WTC11 (cell line): Measurements from ENCODE around the gene MLLT1. TPM values are rescaled to one million over a fixed set of nuclear protein-coding genes. Genes with fewer than 3 reads are reported as not detected.

Source experiments
- ATAC-seq: fragments of 200-7000 bp; cut with Tn5 transposase; 2 replicates; pipeline ENCODE4 v1.10.0; 2021; ENCODE audit warnings: mild to moderate bottlenecking, moderate library complexity
- CTCF ChIA-PET: fragments of 300-600 bp; sonication (Branson Sonifier 250); formaldehyde crosslinking; loops from one replicate; lab custom pipeline; 2021; ENCODE audit warnings: antibody characterized with exemption; lab: Charles Lee
- POLR2A ChIA-PET: fragments of 350-600 bp; sonication (Branson Sonifier 250); formaldehyde crosslinking; loops from one replicate; lab custom pipeline; 2021; ENCODE audit warnings: antibody characterized with exemption; lab: Charles Lee
- DNase-seq: peaks from one replicate; pipeline ENCODE4 v3.0.0; 2021; ENCODE audit warnings: low spot score
- H3K27ac Mint-ChIP-seq: 2 replicates; pipeline ENCODE4 v1.8.0; 2021; ENCODE audit warnings: mixed read lengths
- H3K27me3 Mint-ChIP-seq: 2 replicates; pipeline ENCODE4 v1.8.0; 2021; ENCODE audit warnings: low read depth, mild to moderate bottlenecking, moderate library complexity, mixed read lengths
- H3K36me3 Mint-ChIP-seq: 2 replicates; pipeline ENCODE4 v1.8.0; 2021; ENCODE audit warnings: mixed read lengths
- H3K4me1 Mint-ChIP-seq: 2 replicates; pipeline ENCODE4 v1.8.0; 2022; ENCODE audit warnings: mixed read lengths
- H3K4me3 Mint-ChIP-seq: 2 replicates; pipeline ENCODE4 v1.8.0; 2021; ENCODE audit warnings: mild to moderate bottlenecking, moderate library complexity, mixed read lengths
- H3K9me3 Mint-ChIP-seq: 2 replicates; pipeline ENCODE4 v1.8.0; 2021; ENCODE audit warnings: mixed read lengths
- E2F1 ChIP-seq: sonication (generic); formaldehyde crosslinking; IDR thresholded peaks from 2 replicates; pipeline ENCODE4 v1.8.0; 2022; ENCODE audit warnings: mild to moderate bottlenecking, missing genetic modification reagents
- ERG ChIP-seq: fragments of 250-450 bp; sonication (Bioruptor Pico); IDR thresholded peaks from 2 replicates; pipeline ENCODE4 v1.8.0; 2021; ENCODE audit warnings: mild to moderate bottlenecking
- FOXP1 ChIP-seq: sonication (generic); formaldehyde crosslinking; IDR thresholded peaks from 2 replicates; pipeline ENCODE4 v1.8.0; 2022; ENCODE audit warnings: missing genetic modification reagents, mild to moderate bottlenecking, moderate library complexity, borderline replicate concordance
- MLX ChIP-seq: sonication (generic); formaldehyde crosslinking; IDR thresholded peaks from 2 replicates; pipeline ENCODE4 v1.8.1; 2023; ENCODE audit warnings: mild to moderate bottlenecking, missing genetic modification reagents, moderate library complexity
- NFATC4 ChIP-seq: fragments of 250-450 bp; sonication (Bioruptor Pico); IDR thresholded peaks from 2 replicates; pipeline ENCODE4 v1.9.0; 2021; ENCODE audit warnings: mild to moderate bottlenecking
- NFYB ChIP-seq: sonication (generic); formaldehyde crosslinking; conservative IDR thresholded peaks from 2 replicates; pipeline ENCODE4 v1.8.0; 2022; ENCODE audit warnings: low read depth, missing genetic modification reagents
- NR1H2 ChIP-seq: sonication (generic); formaldehyde crosslinking; IDR thresholded peaks from 2 replicates; pipeline ENCODE4 v1.9.0; 2021; ENCODE audit warnings: mild to moderate bottlenecking, moderate library complexity, missing genetic modification reagents
- PRRX2 ChIP-seq: fragments of 250-450 bp; sonication (Bioruptor Pico); IDR thresholded peaks from 2 replicates; pipeline ENCODE4 v1.8.0; 2021; ENCODE audit warnings: mild to moderate bottlenecking
- RORB ChIP-seq: fragments of 250-450 bp; sonication (Bioruptor Pico); IDR thresholded peaks from 2 replicates; pipeline ENCODE4 v1.9.0; 2021; ENCODE audit warnings: mild to moderate bottlenecking
- STAT6 ChIP-seq: sonication (generic); formaldehyde crosslinking; conservative IDR thresholded peaks from 2 replicates; pipeline ENCODE4 v1.8.1; 2023; ENCODE audit warnings: mild to moderate bottlenecking, low read depth, missing genetic modification reagents, moderate library complexity
- TP53 ChIP-seq: sonication (generic); formaldehyde crosslinking; IDR thresholded peaks from 2 replicates; pipeline ENCODE4 v1.8.1; 2023; ENCODE audit warnings: mild to moderate bottlenecking, missing genetic modification reagents
- ZNF138 ChIP-seq: sonication (generic); formaldehyde crosslinking; conservative IDR thresholded peaks from 2 replicates; pipeline ENCODE4 v1.8.1; 2022; ENCODE audit warnings: mild to moderate bottlenecking, moderate library complexity, missing genetic modification reagents
- ZNF396 ChIP-seq: fragments of 250-450 bp; sonication (Bioruptor Pico); IDR thresholded peaks from 2 replicates; pipeline ENCODE4 v1.8.0; 2021; ENCODE audit warnings: mild to moderate bottlenecking, moderate library complexity, borderline replicate concordance
- ZNF416 ChIP-seq: fragments of 250-450 bp; sonication (Bioruptor Pico); IDR thresholded peaks from 2 replicates; pipeline ENCODE4 v1.9.0; 2021; ENCODE audit warnings: mild to moderate bottlenecking, inconsistent platforms
- ZNF512 ChIP-seq: sonication (generic); formaldehyde crosslinking; IDR thresholded peaks from 2 replicates; pipeline ENCODE4 v1.8.1; 2022; ENCODE audit warnings: missing genetic modification reagents, borderline replicate concordance
- ZNF671 ChIP-seq: fragments of 250-450 bp; sonication (Bioruptor Pico); IDR thresholded peaks from 2 replicates; pipeline ENCODE4 v1.8.0; 2021; ENCODE audit warnings: mild to moderate bottlenecking
- total RNA-seq: library from RNA; stranded (reverse); gene quantifications from 3 replicates; pipeline ENCODE4 v1.2.3, GENCODE V29; 2021
- TF ChIP-seq, protein P1 (sequence below): sonication (generic); formaldehyde crosslinking; IDR thresholded peaks from 2 replicates; pipeline ENCODE4 v1.8.1; 2023; ENCODE audit warnings: mild to moderate bottlenecking, missing genetic modification reagents, borderline replicate concordance
- TF ChIP-seq, protein P2 (sequence below): fragments of 250-450 bp; sonication (Bioruptor Pico); IDR thresholded peaks from 2 replicates; pipeline ENCODE4 v1.9.0; 2021; ENCODE audit warnings: moderate library complexity, mild to moderate bottlenecking, inconsistent platforms, borderline replicate concordance

Gene MLLT1
- total RNA-seq, 1 experiment from 2014 or later = 58.2 TPM

- no peaks in the 10 kb centered on the region for H3K4me1 Mint-ChIP-seq
- peaks cover 55% of the 10 kb centered on the region for H3K9me3 Mint-ChIP-seq
- POLR2A ChIA-PET = no interaction called here
- H3K4me3 Mint-ChIP-seq = no peak overlapping the region
- ATAC-seq (no peak), DNase-seq (no peak)
- H3K36me3 Mint-ChIP-seq = no peaks in the 10 kb centered on the region
- peaks cover 37% of the 10 kb centered on the region for H3K27me3 Mint-ChIP-seq
- H3K27ac Mint-ChIP-seq = no peak overlapping the region
- TF ChIP-seq ERG (CRISPR knock-in tag) (no peak), ZNF671 (CRISPR knock-in tag) (no peak)
- TF ChIP-seq, protein P1, sequence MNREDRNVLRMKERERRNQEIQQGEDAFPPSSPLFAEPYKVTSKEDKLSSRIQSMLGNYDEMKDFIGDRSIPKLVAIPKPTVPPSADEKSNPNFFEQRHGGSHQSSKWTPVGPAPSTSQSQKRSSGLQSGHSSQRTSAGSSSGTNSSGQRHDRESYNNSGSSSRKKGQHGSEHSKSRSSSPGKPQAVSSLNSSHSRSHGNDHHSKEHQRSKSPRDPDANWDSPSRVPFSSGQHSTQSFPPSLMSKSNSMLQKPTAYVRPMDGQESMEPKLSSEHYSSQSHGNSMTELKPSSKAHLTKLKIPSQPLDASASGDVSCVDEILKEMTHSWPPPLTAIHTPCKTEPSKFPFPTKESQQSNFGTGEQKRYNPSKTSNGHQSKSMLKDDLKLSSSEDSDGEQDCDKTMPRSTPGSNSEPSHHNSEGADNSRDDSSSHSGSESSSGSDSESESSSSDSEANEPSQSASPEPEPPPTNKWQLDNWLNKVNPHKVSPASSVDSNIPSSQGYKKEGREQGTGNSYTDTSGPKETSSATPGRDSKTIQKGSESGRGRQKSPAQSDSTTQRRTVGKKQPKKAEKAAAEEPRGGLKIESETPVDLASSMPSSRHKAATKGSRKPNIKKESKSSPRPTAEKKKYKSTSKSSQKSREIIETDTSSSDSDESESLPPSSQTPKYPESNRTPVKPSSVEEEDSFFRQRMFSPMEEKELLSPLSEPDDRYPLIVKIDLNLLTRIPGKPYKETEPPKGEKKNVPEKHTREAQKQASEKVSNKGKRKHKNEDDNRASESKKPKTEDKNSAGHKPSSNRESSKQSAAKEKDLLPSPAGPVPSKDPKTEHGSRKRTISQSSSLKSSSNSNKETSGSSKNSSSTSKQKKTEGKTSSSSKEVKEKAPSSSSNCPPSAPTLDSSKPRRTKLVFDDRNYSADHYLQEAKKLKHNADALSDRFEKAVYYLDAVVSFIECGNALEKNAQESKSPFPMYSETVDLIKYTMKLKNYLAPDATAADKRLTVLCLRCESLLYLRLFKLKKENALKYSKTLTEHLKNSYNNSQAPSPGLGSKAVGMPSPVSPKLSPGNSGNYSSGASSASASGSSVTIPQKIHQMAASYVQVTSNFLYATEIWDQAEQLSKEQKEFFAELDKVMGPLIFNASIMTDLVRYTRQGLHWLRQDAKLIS (CRISPR knock-in tag) = no peak
- CTCF ChIA-PET = interaction anchor here (0.7 kb wide), 1 partner anchor 40 kb away, joined by 4 read pairs; no protein-coding TSS in a partner anchor
Measured at GRCh38 chr19:6173190-6173589, 106.6 kb downstream of the MLLT1 start.

- no peak overlapping the region for H3K4me3 Mint-ChIP-seq
- ChIA-PET POLR2A (interaction anchor here (0.6 kb wide), 1 partner anchor 36 kb away, joined by 3 read pairs; no protein-coding TSS in a partner anchor), CTCF (no interaction called here)
Measured at GRCh38 chr19:6172074-6172863, 107.5 kb downstream of the MLLT1 start.

More at GRCh38 chr19:6172074-6172863, 107.5 kb downstream of the MLLT1 start:
- H3K27ac Mint-ChIP-seq = no peak overlapping the region
- DNase-seq = no peak
- peaks cover 35% of the 10 kb centered on the region for H3K27me3 Mint-ChIP-seq
- H3K4me1 Mint-ChIP-seq = no peaks in the 10 kb centered on the region
- H3K36me3 Mint-ChIP-seq = no peaks in the 10 kb centered on the region
- peaks cover 53% of the 10 kb centered on the region for H3K9me3 Mint-ChIP-seq
- no peak for ATAC-seq
- TF ChIP-seq STAT6 (CRISPR knock-in tag) (no peak), NFYB (CRISPR knock-in tag) (no peak), TP53 (CRISPR knock-in tag) (no peak), E2F1 (CRISPR knock-in tag) (no peak), RORB (CRISPR knock-in tag) (no peak), ZNF416 (CRISPR knock-in tag) (no peak), FOXP1 (CRISPR knock-in tag) (no peak), ZNF396 (CRISPR knock-in tag) (no peak), ZNF138 (CRISPR knock-in tag) (no peak), PRRX2 (no peak), NFATC4 (CRISPR knock-in tag) (no peak), ZNF512 (CRISPR knock-in tag) (no peak), MLX (CRISPR knock-in tag) (no peak), NR1H2 (CRISPR knock-in tag) (no peak)
- TF ChIP-seq, protein P2, sequence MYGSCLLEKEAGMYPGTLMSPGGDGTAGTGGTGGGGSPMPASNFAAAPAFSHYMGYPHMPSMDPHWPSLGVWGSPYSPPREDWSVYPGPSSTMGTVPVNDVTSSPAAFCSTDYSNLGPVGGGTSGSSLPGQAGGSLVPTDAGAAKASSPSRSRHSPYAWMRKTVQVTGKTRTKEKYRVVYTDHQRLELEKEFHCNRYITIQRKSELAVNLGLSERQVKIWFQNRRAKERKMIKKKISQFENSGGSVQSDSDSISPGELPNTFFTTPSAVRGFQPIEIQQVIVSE (CRISPR knock-in tag) = no peak
- TF ChIP-seq, all 79 proteins: peak for 0
